GM19239 (cell line): ENCODE data around the gene CAMK1.

Experiments used
- DNase-seq: peaks from one replicate; pipeline ENCODE4 v3.0.0; 2011; ENCODE audit warnings: low spot score; ENCODE audit not compliant: insufficient read length
- FAIRE-seq: peaks from 2 replicates; lab custom pipeline; 2011; peaks lifted over from hg19 to GRCh38; lab: Jason Lieb, UNC

CAMK1 gene

DNA sequence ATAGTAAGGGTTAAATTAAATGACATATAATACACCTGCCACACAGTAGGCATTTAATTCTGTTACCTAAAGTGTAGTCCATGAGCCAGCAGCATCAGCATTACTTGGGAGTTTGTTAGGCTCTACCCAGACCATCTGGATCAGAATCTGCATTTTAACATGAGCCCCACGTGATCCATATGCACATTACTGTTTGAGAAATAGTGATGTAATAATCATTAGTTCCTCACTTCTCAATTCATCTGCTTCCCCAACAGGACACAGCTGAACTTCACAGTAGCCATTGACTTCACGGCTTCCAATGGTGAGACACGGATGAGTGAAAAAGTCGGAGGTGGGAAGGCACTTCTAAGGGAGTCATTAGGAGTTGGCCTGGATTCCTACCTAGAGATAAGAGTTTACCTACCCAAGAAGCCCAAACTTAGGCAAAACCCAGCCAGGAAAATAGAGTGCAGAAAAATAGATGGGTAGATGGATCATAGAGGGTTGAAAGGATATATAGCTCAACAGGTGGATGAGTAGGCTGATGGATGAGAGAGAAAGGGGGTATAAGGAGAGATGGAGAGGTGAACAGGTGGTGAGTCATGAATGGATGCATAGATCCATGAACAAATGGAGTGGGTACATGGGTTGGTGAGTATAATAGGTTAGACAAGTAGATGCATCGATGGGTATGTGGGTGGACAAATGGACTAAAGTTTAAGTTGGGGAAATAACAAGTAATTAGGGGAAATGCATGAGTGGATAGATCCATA, 52.8 kb downstream of the CAMK1 start:
- no peak for FAIRE-seq

DNA sequence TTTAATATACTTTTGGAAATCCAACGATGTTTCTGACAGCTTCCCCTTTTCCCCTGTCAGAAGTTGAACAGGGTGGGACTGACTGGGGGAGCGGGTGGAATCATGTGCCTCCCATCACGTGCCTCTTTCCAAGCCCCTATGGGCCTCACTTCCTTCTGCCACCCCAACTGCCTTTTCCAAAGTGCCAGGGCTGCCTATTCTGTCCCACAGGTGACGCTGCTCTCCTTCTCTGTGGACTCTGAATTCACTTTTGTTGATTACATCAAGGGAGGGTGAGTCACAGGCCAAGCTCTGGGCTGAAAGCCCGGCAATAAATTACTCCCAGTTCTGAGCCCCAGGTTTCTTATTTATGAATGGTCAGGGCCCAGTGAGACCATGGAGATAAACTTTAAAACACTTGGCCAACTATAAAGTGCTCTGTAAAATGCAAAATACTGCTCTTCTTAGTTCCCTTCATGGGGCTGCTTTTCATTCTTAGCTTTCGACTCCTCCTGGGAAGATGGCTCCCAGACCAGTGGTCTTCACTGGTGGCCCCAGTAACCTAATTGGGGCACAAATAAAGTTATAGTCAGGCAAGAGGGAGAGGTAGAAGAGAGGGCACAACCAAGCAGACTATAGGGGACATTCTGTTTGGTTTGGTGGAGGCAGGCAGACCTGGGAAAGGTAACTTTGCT, 53.8 kb downstream of the CAMK1 start:
- no peak for FAIRE-seq
- DNase-seq: no peak

More for the DNA sequence above, 52.8 kb downstream of the CAMK1 start:
- DNase-seq: no peak

DNA sequence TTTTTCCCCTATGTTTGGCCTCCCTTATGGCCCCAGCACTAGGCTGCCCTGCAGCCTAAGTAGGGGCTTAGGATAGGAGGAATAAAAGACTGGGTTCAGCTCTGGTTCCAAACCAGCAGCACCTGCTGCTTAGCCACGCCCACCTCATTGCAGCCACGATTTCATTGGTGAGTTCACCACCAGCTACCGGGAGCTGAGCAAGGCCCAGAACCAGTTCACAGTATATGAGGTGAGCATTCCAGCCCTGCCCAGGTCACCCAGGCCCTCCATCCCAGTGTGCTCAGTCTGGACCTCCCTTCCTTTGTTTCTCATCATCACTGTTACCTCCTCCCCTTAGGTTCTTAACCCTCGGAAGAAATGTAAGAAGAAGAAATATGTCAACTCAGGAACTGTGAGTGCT, 54.6 kb downstream of the CAMK1 start:
- DNase-seq: no peak

DNA sequence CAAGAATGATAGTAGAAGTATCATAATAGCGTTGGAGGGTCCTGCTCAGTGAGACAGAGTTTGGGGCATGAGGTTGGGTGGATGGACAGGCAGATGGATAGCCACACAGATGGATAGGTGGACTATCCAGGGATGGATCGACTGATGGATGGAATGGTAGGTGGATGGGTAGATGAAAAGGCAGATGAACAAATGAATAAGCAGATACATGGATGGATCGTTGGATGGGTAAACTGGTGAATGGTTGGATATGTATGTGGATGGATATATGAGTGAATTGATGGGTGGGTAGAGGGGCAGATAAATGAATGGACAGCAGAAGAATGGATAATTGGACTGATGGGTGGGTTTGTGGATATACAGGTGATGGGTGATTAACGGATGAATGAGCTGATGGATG, 56.6 kb downstream of the CAMK1 start:
- DNase-seq: no peak
- no peak for FAIRE-seq

More for the DNA sequence above, 54.6 kb downstream of the CAMK1 start:
- no peak for FAIRE-seq

DNA sequence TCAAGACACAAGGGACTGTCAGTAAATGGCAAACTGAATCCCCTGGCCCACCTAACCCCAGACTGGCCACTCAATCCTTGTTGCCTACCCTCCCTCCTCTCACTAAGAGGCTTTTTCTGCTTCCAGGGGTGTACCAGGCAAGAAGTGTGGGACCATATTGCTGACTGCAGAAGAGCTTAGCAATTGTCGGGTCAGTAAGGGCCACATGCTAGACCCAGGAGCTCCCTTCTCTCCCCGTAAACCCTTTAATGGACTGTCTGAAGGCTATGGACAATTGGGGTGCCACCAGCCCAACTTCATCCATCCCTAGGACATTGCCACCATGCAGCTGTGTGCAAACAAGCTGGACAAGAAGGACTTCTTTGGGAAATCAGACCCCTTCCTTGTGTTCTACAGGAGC, 57.3 kb downstream of the CAMK1 start:
- FAIRE-seq: no peak
- DNase-seq: no peak

DNA sequence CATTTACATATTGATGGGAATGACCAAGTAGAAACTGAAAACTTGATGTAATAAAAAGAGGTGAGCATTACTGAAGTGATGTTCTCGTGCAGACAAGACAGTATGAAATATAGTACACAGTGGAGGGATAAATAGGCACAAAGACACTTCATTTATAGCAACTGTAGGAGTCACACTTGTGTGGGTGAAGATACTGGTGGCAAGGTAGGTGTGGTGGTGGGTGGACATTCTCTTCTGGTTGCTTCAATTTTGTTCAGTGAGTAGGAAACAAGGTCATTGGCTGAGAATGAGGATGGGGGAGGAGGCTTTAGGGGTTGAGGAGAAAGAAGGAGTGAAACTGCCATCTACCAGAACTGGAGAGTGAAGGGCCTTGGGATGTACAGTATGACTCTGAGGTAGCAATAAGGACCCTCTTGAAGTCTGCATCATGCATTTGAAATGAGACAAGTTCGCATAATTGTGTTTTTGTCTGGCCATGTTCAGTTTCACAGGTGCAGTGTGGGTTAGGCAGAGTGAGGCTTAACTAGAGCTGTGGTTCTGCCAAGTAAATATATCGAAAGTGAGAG, 59.5 kb downstream of the CAMK1 start:
- no peak for FAIRE-seq

More for the DNA sequence above, 59.5 kb downstream of the CAMK1 start:
- DNase-seq: no peak
